GM12874 (cell line): ENCODE measurements around the gene NEMF.

Experiments used
- TF ChIP-seq, protein P1 (sequence below): IDR thresholded peaks from 2 replicates; pipeline ENCODE4 v1.5.1; 2011; ENCODE audit warnings: low read depth, mild to moderate bottlenecking, control low read depth, low read length, moderate library complexity; ENCODE audit not compliant: insufficient read depth

NEMF gene

DNA sequence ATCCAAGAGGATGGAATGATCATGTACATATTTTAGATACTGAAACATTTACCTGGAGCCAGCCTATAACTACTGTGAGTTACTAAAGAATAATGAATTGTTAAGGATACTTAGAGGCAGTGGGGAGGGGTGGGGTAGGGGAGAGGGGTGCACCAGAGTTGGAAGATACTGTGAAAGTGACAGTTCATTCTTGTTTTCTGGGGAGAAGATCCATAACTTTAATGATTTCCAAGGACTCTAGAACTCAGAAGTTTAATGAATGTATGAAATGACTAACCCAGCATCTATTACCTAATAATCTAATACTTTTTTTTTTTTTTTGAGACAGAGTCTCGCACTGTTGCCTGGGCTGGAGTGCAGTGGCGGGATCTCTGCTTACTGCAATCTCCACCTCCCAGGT is 74.2 kb downstream of the NEMF start:
- TF ChIP-seq, protein P1, sequence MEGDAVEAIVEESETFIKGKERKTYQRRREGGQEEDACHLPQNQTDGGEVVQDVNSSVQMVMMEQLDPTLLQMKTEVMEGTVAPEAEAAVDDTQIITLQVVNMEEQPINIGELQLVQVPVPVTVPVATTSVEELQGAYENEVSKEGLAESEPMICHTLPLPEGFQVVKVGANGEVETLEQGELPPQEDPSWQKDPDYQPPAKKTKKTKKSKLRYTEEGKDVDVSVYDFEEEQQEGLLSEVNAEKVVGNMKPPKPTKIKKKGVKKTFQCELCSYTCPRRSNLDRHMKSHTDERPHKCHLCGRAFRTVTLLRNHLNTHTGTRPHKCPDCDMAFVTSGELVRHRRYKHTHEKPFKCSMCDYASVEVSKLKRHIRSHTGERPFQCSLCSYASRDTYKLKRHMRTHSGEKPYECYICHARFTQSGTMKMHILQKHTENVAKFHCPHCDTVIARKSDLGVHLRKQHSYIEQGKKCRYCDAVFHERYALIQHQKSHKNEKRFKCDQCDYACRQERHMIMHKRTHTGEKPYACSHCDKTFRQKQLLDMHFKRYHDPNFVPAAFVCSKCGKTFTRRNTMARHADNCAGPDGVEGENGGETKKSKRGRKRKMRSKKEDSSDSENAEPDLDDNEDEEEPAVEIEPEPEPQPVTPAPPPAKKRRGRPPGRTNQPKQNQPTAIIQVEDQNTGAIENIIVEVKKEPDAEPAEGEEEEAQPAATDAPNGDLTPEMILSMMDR: no peak

DNA sequence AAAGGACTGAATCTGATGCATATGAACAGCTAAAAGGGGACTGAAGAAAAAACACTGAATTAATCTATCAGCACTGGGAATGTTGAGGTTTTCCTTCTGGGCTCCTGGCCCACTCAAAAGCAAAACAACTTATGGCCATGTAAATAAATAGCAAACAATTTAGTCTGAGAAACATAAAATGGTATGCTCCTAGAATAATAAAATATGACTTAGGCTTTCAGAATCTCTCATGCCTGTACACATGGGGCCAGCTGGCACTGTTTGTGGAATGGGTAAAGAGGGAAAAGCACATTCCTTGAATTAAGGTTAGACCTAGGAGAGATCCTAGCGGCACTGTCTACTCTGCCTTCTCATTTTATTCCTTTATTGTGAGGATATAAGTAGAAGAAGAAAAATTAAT is 78.5 kb downstream of the NEMF start:
- TF ChIP-seq, protein P1: no peak

DNA sequence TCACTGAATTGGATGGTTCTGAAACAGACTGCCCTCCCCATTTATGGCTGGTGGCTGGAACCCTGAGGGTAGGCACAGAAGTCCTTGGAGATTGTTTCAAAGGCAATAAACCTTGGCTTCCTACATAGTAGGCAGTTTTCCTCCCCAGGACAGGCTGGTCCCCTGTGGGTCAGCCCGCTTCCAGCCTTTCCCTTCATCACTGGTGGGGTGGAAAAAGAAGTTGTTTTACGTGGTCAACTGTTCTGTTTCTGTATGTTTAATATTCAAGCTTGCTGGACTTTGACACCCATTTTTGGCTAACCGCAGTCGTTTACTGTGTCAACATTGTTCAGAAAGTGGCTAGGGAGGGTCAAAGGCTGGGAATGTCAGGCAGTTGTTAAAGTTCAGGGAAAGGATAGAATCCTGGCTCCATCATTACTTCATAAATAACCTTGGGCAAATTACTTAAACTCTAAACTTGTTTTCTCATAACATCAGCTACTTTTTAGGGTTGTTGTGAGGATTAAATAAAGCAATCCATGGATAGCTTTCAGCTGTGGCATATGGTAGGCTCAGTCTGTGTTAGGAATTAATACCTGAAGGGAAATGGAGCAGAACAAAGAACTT is 82.3 kb downstream of the NEMF start:
- TF ChIP-seq, protein P1: no peak

DNA sequence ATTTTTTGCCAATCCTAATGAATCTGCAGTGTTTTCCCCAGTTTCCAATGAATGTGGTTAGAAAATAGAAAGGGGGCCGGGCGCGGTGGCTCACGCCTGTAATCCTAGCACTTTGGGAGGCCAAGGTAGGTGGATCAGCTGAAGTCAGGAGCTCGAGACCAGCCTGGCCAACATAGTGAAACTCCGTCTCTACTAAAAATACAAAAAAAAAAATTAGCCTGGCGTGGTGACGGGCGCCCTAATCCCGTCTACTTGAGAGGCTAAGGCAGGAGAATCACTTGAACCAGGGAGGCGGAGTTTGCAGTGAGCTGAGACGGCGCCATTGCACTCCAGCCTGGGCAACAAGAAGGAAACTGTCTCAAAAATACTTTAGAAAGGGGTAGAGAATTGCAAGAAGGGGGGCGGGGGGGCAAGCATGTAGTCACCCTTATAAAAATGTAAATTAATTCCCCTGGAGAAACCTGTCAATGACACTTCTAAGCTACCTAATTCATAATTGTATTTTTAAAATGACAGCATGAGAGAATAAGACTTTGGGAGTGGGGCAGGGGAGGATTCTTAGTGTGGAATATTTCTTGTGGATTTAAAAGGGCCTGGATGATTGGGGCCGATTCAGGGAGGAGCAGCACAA is 82.9 kb downstream of the NEMF start:
- TF ChIP-seq, protein P1: no peak

DNA sequence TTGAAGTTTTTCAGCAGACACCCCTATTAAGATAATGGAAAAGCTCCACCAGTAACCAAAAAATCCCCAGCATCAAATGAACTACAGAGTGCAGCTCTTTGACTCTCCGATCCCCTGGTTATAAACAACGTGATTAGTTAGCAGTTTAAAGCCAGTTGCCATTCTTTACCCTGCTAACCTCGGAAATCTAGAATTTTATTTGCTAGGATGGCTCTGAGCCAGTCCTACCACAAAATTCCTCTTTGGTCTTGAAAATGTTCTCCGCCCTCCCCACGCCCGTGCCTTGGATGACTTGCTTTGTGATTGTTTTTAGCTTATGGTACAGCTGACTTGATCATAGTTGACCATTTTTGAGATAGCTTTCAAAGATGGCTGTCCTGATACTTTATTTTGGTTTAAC is 83.4 kb downstream of the NEMF start:
- TF ChIP-seq, protein P1: no peak

DNA sequence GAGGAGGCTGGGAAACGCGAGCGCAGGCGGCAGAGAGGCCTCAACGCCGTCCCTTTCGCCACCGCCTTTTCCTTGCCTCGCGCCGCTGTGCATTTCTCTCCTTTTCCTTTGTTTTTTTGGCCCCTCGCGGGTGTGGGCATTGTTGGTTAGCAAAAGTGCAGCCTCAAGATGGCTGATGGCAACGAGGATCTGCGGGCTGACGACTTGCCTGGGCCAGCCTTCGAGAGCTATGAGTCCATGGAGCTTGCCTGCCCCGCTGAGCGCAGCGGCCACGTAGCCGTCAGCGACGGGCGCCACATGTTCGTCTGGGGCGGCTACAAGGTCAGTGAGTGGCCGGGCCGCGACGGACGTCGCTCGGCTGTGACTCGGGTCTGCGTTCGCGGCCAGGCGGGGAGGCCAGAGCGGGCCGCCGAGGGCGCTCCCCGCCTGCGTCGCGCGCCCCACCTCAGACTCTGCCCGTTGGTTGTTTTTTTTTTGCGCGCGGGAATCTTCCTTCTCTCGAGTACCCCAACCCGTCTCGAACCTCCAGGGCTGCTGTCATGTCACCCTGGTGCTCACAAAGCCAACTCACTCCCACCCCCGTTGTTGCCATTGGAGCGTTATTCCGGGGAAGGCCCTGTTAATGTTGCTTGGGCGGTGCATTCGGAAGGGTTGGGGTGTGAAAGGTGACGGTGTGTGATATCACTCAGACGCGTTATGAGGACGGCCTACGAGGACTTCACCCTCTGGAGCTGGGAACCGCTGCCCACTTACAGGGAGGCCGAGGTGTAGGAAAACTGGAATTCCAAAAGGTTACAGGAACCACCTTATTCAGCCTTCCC is 84.1 kb downstream of the NEMF start:
- TF ChIP-seq, protein P1: no peak

DNA sequence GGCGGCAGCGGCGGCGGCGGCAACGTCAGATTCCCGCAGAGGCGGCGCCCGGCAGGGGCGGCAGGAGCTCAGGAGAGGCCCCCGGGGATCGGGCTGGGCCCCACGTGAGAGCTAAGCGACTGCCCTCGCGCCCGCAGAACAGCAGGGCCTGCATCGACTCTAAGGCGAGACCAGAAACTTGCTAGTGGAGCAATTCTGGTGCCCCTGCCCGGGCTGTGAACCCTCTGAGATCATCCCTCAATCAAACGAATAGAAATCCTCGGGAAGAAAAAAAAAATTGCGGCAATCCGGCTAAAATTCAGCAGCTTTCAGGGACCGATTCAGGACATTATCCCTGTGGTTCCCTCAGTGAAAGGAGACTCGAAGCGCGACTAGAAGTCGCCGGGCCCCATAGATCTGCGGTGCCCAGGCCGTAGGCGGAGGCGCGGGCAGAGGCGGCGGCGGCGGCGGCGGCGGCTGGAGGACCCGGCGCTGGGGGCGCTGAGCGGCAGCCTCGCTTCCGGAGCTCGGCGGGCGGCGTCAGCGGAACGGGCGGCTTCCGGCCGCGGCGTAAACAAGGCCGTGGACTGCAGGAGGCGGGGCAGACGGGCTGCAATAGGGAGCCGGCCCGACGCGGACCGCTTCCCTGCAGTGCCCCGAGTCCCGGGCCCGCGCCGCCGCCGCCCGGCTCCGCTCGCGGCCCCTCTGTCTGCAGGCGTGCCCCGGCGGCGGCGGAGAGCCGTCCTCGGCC is 84.9 kb downstream of the NEMF start, which contains the start of gene KLHDC2:
Gene KLHDC2 (plus strand): TSS at position 583 of the 730 bp plus-strand sequence. CDS start 316 bp downstream, outside the sequence.
- TF ChIP-seq, protein P1: peak; percentile 32; the same call in 1 of the 2 replicates
